HG03097 (cell line): ENCODE results near the gene NTM.

Source experiments
- ATAC-seq: cut with Tn5 transposase; IDR thresholded peaks from one replicate; pipeline ENCODE4 v1.9.1; 2021; ENCODE audit not compliant: unreplicated experiment, low FRiP score

The NTM gene

DNA sequence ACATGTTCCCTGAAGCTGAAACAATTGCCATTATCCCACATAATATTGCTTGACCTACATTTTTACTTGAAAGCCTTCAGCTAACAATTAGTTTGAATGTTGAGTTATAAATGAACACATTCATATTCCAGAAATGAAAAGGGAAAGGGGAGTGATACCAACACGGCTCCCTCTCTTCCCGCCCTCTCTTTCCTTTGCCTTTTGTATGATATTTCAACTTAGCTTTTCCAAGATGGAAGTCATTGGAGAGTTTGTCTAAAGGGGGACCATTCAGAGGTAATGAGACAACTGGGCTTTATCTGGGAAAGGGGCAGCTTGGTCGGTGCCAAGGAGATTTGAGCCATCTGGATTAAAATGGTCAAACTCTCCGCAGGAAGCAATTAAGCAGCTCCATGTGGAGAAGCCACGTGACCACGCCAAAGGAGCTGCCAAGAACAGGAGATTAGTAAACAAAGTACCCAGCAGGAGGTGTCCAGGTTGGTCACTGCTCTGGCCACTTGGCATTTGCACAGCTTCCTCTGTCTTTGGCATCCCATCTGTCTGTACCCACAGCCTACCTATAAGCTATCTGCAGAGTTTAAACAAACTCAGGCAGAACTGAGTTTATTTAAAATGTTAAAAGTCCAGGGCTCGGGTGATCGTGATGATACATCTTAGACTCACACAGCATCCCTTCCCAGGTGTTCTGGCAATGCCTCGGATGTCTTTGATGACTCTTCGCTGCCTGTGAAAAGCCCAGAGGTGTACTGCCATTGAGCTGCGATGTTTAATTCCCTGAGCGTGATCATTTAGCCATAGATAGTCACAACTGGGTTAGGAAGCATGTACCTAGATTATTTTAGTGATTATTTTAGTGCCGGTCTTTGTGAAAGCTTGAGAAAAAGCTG, 735.9 kb downstream of the NTM start:
- no peak for ATAC-seq

DNA sequence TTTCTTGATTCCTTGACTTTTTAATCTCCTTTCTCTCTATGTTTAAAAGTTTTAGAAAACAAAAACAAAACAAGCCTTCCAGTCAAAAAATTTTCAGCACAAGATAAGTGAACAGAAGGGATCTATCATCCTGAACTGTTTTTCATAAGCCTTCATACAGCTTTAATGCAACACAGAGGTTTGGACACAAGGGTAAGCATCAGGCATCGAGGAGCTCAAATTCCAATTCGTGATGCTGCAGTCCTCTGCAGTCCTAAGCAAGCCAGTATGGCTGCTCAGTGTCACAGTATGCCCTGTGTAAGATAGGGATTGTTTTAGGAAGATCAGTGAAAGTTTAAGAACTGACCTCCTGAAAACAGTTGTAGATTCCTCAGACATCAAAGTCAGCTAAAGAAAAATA, 740.9 kb downstream of the NTM start:
- ATAC-seq = no peak

DNA sequence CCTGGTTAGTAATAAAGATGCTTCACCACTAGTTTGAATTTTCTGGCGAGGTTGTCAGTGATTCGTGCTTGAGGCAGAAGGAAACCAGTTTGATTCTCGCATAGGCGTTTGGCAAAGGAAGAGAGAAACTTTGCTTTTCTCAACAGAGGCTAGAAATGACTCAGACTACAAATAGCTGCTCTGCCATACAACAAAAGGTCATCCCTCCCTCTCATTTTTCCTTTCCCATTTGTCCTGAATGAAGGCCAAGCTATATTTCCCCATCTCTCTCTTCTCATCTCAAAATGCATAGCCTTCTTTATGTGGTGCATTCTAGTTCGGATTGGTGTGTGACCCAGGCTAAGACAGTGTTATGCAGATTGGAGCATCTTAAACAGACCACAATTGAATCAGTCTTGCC, 741.4 kb downstream of the NTM start:
- no peak for ATAC-seq

DNA sequence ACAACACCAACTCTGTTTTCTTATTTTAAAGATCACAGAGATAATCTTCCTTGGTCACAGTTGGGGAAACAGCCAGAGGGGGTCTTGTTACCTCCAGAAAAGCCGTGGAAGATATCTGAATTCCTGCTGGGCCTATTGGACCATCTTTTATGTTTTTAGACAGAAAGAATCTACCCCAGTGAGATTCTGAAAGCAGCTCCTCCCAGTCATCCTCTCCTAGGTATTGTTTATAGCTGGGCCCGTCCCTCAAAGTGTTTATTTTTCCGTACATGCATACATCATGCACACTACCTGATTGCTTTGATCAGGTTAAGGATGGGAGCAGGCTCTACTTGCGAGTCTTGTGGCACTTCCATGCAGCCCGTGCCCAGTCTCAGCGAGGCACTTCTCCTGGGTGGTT, 742.4 kb downstream of the NTM start:
- ATAC-seq = no peak

DNA sequence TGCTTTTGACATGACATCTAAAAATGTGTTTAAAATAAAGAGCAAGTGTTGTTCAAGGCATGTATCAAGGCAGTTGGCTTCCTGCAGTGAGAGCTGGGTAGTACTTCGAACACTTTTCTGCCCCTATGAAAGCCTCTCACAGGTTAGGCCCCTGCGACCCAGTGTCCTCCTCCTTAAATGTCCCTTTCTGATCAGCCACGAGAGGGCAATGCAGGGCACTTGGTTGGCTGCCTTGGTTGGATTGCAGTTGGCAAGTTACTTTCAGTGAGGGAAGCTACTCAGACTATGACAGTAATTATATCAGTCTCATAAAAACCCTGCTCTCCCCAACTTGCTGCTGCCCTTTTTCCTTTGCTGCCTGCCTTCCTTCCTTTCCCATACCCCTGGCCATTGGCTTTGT, 743.8 kb downstream of the NTM start:
- no peak for ATAC-seq

DNA sequence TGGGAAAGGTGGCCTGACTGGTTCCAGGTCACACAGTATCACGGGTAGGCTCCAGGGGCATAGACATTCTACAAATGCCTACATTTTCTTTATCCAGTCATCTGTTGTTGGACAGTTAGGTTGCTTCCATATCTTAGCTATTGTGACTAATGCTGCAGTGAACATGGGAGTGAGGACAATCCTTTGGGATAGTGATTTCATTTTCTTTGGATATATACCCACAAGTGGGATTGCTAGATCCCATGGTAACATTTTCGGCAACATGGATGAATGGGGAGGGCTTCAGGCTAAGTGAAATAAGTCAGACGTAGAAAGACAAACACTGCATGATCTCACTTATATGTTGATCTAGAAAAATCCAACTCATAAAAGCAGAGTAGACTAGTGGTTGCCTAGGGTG, 744.3 kb downstream of the NTM start:
- no peak for ATAC-seq

- no peak for ATAC-seq
Observed at GRCh38 chr11:132115454-132115853, 745.0 kb downstream of the NTM start.

DNA sequence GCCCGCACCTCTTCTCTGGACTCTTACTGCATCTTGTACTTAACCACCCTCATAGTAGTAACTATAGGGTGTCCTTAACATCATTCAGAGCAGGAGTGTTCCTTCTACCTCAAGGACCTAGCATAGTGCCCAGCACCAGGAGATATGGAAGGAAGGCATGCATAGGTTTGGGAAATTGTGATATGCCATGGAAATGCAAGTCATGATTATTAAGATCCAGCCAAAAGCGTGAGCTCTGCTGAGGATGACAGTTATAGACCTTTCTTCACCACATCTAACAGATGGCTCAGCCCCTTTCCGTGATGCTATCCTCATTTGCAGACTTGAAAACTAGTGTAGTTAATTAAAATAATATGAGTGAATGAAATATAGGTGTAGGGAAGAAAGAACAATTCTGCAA, 746.1 kb downstream of the NTM start:
- ATAC-seq = no peak

DNA sequence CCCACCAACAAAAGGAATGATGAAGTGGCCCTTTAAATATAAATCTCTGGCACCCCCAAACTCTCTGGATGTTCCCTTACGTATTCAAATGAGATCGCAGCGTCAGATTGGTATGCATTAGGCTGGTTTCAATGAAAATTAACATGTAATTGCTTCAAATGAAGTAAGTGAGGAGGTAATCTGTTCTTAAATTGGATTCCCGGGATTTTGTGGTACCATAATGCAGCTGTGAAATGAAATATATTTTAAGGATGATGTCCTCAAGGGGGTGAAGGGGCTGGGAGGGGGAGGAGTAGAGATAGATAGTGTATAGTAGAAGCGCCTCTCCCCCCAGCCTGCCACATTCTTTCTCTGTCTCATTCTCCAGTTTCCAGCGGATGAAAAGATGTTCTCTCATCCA, 748.2 kb downstream of the NTM start:
- ATAC-seq = no peak

- ATAC-seq = no peak
Observed at GRCh38 chr11:132119573-132119972, 749.2 kb downstream of the NTM start.

GRCh38 chr11:132122735-132123134, 752.3 kb downstream of the NTM start:
- ATAC-seq = no peak

DNA sequence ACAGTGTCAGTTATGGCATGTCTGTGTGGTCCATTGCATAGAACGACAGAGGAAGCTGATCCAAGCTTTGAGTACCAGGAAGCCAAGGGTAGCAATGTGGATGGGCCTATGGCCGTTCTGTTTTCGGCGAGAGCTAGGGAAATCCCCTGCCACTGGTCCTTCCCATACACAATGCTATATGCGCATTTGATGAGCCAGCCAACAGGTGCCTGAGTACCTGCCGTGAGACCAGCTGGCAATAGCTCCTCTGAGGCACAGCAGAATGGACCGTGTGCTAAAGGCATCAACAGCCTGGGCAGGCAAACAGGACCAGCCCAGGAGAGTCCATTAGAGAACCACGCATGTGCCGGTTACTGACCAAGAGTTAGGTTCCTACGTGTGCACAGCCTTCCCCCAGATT, 753.0 kb downstream of the NTM start:
- no peak for ATAC-seq

DNA sequence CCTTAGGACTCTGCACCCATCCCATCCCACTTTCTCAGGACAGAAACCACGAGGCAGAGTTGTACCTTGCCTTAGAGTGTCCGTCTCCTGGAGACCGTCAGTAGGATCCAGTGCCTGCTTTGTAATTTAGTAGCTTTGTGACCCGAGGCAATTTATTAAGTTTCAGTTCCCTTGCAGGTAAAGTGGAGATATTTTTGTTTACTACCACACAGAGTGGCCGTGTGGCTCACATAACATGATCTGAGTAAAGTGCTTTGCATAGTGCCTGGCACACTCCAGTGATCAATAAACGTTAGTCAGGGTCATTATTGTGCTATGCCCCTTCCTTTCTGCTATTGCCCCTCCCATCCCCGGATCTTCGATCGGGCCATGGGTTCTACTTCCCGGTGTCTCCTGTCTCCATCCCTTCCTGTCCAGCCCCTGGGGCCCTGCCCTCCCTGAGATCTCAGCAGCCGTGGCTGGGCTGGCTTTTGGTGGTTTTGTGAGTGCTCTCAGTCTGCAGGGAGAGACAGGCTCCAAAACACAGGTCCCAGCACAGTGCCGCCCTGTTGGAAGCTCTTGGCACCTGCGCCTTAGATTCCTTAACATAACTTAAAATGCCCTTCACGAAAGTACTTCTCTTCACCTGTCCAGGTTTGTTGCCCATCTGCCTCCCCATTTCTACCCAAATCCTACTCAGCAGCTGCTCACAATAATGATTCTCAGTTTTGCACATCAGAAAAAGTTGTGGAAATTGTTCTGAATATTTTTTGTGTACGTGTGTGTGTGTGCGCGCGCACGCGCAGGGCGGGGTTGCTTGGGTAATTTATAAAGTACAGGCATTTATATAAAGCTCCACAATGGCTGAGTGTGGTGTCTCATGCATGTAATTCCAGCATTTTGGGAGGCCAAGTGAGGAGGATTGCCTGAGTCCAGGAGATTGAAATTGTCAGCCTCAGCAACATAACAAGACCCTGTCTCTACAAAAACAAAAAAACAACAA, 753.7 kb downstream of the NTM start:
- no peak for ATAC-seq

DNA sequence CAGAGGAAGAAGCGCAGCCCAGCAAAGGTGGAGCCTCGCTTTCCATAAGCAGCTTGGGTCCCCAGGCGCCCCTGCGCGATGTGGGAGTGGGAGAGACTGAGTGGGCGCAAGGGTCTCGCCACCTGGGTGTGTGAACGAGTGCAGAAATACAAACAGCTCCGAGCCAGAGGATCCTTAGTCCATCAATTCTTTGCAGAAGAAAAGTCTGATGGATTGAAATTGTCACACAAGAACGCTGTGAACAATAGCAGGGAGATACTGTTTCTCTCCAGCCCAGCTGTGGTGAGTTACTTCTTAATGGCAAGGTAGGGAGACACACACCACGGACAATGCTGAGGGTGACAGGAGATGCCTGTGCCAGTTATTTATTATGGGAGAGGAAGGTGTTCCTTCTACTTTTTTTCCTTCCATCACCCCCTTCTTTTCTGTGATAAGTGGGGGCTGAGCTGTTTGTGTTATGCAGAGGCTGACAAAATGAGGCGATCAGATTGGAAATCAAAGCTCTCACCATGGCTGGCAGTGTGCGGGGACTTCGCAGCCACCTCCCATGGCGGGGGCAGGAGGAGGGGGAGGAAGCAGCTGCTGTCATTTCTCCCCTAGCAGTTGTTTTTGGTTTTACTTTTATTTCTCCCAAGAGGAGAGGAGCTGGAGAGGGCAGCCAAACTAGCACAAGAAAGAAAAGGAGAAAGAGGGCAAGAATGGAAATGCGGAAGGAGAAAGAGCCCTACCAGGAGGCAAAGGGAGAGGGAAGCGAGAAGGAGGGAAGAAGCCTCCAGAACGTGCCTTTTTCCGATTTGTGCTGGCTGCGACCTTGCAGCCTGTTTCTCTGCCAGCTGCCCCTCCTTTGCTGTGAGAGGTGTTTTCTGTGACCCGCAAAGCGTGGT, 755.8 kb downstream of the NTM start:
- no peak for ATAC-seq

- no peak for ATAC-seq
Observed at GRCh38 chr11:132126973-132127899, 756.8 kb downstream of the NTM start.

DNA sequence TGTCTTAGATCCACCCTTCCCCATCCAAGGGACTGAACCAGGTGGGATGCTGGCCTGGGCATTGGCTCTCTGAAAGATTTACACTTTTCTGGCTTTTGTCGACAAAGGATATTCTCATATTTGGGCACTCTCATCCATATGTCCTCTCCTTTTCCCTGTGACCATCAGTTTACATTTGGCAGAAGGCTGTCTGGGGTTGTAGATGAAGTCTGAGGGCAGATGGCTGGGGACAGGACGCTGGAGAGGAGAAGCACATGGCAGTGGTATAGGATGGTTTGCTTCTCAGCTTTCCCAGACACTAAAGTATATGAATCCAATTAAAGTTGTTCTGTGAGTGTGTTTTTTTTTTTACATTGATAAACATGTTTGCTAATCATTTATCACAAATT, 757.5 kb downstream of the NTM start:
- no peak for ATAC-seq

DNA sequence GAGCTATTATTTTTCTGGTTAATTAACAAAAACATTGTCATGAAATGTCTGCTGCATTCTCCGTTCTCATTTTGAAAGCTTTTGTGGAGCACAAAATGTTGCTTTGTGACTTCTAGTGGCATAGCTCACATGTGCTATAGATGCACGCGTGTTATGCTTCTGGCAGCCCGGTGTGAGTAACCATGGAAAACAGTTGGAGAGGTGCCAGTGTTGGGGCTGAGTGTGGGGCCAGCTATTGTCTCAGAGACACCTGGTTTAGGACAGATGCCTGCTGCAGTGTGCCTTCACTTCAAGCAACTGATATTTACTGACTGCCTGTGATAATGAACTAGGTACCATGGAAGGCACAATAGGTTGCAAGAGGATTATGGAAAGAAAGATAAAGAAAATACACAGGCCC, 760.6 kb downstream of the NTM start:
- no peak for ATAC-seq

GRCh38 chr11:132131961-132132360, 761.5 kb downstream of the NTM start:
- no peak for ATAC-seq

DNA sequence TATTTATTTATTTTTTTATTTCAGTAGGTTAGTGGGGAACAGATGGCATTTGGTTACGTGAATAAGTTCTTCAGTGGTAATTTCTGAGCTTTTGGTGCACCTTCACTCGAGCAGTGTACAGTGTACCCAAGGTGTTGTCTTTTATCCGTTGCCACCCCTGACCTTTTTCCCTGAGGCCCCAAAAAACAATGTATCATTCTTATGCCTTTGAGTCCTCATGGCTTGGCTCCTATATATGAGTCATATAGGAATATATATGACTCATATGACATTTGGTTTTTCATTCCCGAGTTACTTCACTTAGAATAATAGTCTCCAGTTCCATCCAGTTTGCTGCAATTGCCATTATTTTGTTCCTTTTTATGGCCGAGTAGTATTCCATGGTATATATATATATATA, 763.9 kb downstream of the NTM start:
- ATAC-seq = no peak
